K562 (cell line): ENCODE measurements around the gene PTP4A2. TPM values are rescaled to one million over a fixed set of nuclear protein-coding genes. Genes with fewer than 3 reads are reported as not detected.
A peak's percentile ranks its signal among the peaks of the same experiment; 100 is the strongest.

ENCODE experiments used
- ATAC-seq: fragments of 200-7000 bp; cut with Tn5 transposase; 3 replicates; pipeline ENCODE4 v1.9.1; 2020; ENCODE audit warnings: moderate library complexity
- BruUV-seq: library from RNA; stranded (reverse); fragments of 400-500 nt; replicated peaks from 2 replicates; lab custom pipeline; 2021; lab: Mats Ljungman, UMichigan
- CTCF ChIA-PET: fragments of 300-600 bp; formaldehyde crosslinking; extraction: SDS; loops from one replicate; lab custom pipeline; 2021; ENCODE audit warnings: low intra/inter-chr PET ratio; lab: Yijun Ruan, JAX
- POLR2A ChIA-PET: fragments of 300-600, 350-650 bp; sonication (Branson Sonifier 250); formaldehyde crosslinking; extraction: SDS; loops from one replicate; lab custom pipeline; 2021; ENCODE audit warnings: antibody characterized with exemption, inconsistent platforms; lab: Yijun Ruan, JAX
- DNase-seq, 4 experiments: peaks; one replicate each; pipeline versions ENCODE4 v3.0.0 to v3.0.0-alpha.2; 2011 to 2018; ENCODE audit warnings: low spot score in 3 of 4, mixed read lengths in 3 of 4; ENCODE audit errors: extremely low read depth in 1 of 4
- FAIRE-seq: peaks from 2 replicates; lab custom pipeline; 2011; peaks lifted over from hg19 to GRCh38; lab: Jason Lieb, UNC
- H2AFZ ChIP-seq: 2 replicates; pipeline ENCODE4 v1.6.0; 2011; ENCODE audit warnings: low read depth, low read length, control low read depth, inconsistent platforms
- H3K27ac ChIP-seq: fragments of 200-600 bp; 3 replicates; pipeline ENCODE4 v1.8.0; 2011; ENCODE audit warnings: low read depth, mild to moderate bottlenecking, control low read depth, inconsistent platforms, low read length, moderate library complexity, mixed read lengths; ENCODE audit errors: extremely low read depth
- H3K27me3 ChIP-seq, 2 experiments: fragments of 300-600 bp in 1 of 2; 2 replicates in 1 of 2; 3 replicates in 1 of 2; pipeline versions ENCODE4 v1.6.0 to v1.8.0; 2011; ENCODE audit warnings: inconsistent platforms in 2 of 2, low read length in 2 of 2, mild to moderate bottlenecking in 1 of 2, mixed read lengths in 1 of 2, moderate library complexity in 1 of 2; ENCODE audit not compliant: control insufficient read depth in 2 of 2, insufficient read depth in 2 of 2
- H3K36me3 ChIP-seq: fragments of 300-600 bp; 3 replicates; pipeline ENCODE4 v1.8.0; 2011; ENCODE audit warnings: mild to moderate bottlenecking, low read length, inconsistent platforms; ENCODE audit not compliant: control insufficient read depth, insufficient read depth
- H3K4me1 ChIP-seq, 2 experiments: fragments of 200-600 bp in 1 of 2; replicated peaks in 1 of 2; 2 replicates in 1 of 2; 3 replicates in 1 of 2; pipeline versions ENCODE4 v1.5.1 to v1.8.0; 2011; ENCODE audit warnings: inconsistent platforms in 2 of 2, low read length in 2 of 2, mild to moderate bottlenecking in 1 of 2, mixed read lengths in 1 of 2, moderate library complexity in 1 of 2; ENCODE audit not compliant: control insufficient read depth in 2 of 2, insufficient read depth in 2 of 2
- H3K4me2 ChIP-seq: 2 replicates; pipeline ENCODE4 v1.6.1; 2011; ENCODE audit warnings: low read length, control low read depth, inconsistent platforms, mixed read lengths; ENCODE audit not compliant: insufficient read depth
- H3K4me3 ChIP-seq: fragments of 200-600 bp; sonication (generic), shearing (Covaris generic); 2 replicates; pipeline ENCODE4 v1.5.1; 2016; ENCODE audit warnings: control low read depth, inconsistent platforms
- H3K79me2 ChIP-seq: fragments of 200-600 bp; 3 replicates; pipeline ENCODE4 v1.8.0; 2011; ENCODE audit warnings: low read length, inconsistent platforms; ENCODE audit not compliant: control insufficient read depth, insufficient read depth
- H3K9ac ChIP-seq, 2 experiments: 2 replicates each; pipeline versions ENCODE4 v1.6.0 to v1.6.1; 2011; ENCODE audit warnings: low read depth in 2 of 2, low read length in 2 of 2, control low read depth in 1 of 2, inconsistent platforms in 1 of 2, mild to moderate bottlenecking in 1 of 2, mixed read lengths in 1 of 2; ENCODE audit not compliant: insufficient read depth in 1 of 2
- H3K9me1 ChIP-seq: one replicate; pipeline ENCODE4 v1.6.0; 2011; ENCODE audit warnings: inconsistent platforms, mild to moderate bottlenecking, low read length, moderate library complexity; ENCODE audit not compliant: control insufficient read depth, insufficient read depth
- H3K9me3 ChIP-seq: replicated peaks from 2 replicates; pipeline ENCODE4 v1.5.1; 2011; ENCODE audit warnings: low read depth, low read length, inconsistent platforms; ENCODE audit not compliant: control insufficient read depth, insufficient read depth
- H4K20me1 ChIP-seq: replicated peaks from 2 replicates; pipeline ENCODE4 v1.6.1; 2011; ENCODE audit warnings: low read length, inconsistent platforms, mixed read lengths; ENCODE audit not compliant: control insufficient read depth, insufficient read depth
- CCNT2 ChIP-seq: IDR thresholded peaks from 2 replicates; pipeline ENCODE4 v1.6.1; 2011; ENCODE audit warnings: borderline replicate concordance, low read depth, mild to moderate bottlenecking, moderate library complexity, mixed read lengths, low read length; ENCODE audit not compliant: insufficient read length; ENCODE audit errors: extremely low read depth
- ELF1 ChIP-seq: fragments of 200-800 bp; sonication (Bioruptor generic); IDR thresholded peaks from 2 replicates; pipeline ENCODE4 v1.6.1; 2016; ENCODE audit warnings: missing genetic modification characterization, missing compliant biosample characterization
- MXI1 ChIP-seq: IDR thresholded peaks from 2 replicates; pipeline ENCODE4 v1.6.1; 2011; ENCODE audit warnings: low read depth, mild to moderate bottlenecking, improper control_type of control experiment, low read length
- MYNN ChIP-seq, 2 experiments: sonication (generic); formaldehyde crosslinking in 1 of 2; IDR thresholded peaks; 2 replicates each; pipeline versions ENCODE4 v1.5.0 to v1.6.1; 2016 to 2020; ENCODE audit warnings: antibody characterized with exemption in 1 of 2, missing genetic modification reagents in 1 of 2
- POLR3G ChIP-seq: IDR thresholded peaks from 2 replicates; pipeline ENCODE4 v1.6.1; 2011; ENCODE audit not compliant: insufficient read length, insufficient replicate concordance; ENCODE audit errors: extremely low read depth
- PYGO2 ChIP-seq: fragments of 450-650 bp; IDR thresholded peaks from 2 replicates; pipeline ENCODE4 v1.6.1; 2016; ENCODE audit warnings: mild to moderate bottlenecking, missing genetic modification characterization, moderate library complexity, missing compliant biosample characterization
- RBM25 ChIP-seq: fragments of 200-400 bp; formaldehyde crosslinking; IDR thresholded peaks from 2 replicates; pipeline ENCODE4 v1.6.1; 2018; ENCODE audit warnings: low read length, low read depth, moderate library complexity; ENCODE audit not compliant: severe bottlenecking
- TCF7 ChIP-seq: sonication (generic); IDR thresholded peaks from 2 replicates; pipeline ENCODE4 v1.6.1; 2016; ENCODE audit warnings: antibody characterized with exemption, borderline replicate concordance
- TFE3 ChIP-seq: fragments of 450-650 bp; formaldehyde crosslinking; IDR thresholded peaks from 2 replicates; pipeline ENCODE4 v1.4.0; 2020; ENCODE audit warnings: mild to moderate bottlenecking, mixed read lengths
- TOE1 ChIP-seq, 2 experiments: fragments of 450-650 bp in 1 of 2; sonication (generic) in 1 of 2; formaldehyde crosslinking in 1 of 2; IDR thresholded peaks; 2 replicates each; pipeline versions ENCODE4 v1.7.1 to v1.8.0; 2016 to 2022; ENCODE audit warnings: borderline replicate concordance in 2 of 2, mild to moderate bottlenecking in 2 of 2, antibody characterized with exemption in 1 of 2, inconsistent platforms in 1 of 2, low read depth in 1 of 2, missing genetic modification reagents in 1 of 2, moderate library complexity in 1 of 2
- ZNF740 ChIP-seq, 3 experiments: fragments of 200-800 bp in 1 of 3; sonication (Bioruptor generic) in 1 of 3; sonication (generic) in 1 of 3; formaldehyde crosslinking in 1 of 3; IDR thresholded peaks; 2 replicates each; pipeline versions ENCODE4 v1.6.1 to v1.8.0; 2016 to 2022; ENCODE audit warnings: mild to moderate bottlenecking in 2 of 3, missing compliant biosample characterization in 2 of 3, missing genetic modification characterization in 2 of 3, missing genetic modification reagents in 1 of 3
- ZNF780A ChIP-seq: fragments of 250-450 bp; sonication (Bioruptor Pico); IDR thresholded peaks from 2 replicates; pipeline ENCODE4 v1.5.0; 2021; ENCODE audit warnings: mild to moderate bottlenecking
- WGBS: fragments of 100-300 bp; shearing (Covaris generic); methylation state at CpG from one replicate; pipeline ENCODE4 v1.1.6; 2016; ENCODE audit warnings: low coverage, mixed read lengths; ENCODE audit not compliant: insufficient coverage; ENCODE audit errors: missing lambda C conversion rate; 5-methylcytosine and 5-hydroxymethylcytosine counted together
- in situ Hi-C: fragments of 300-500 bp; cut with MboI; formaldehyde crosslinking; loops from 4 replicates; pipeline ENCODE4 v1.15.0; 2018; ENCODE audit warnings: inconsistent platforms, mixed read lengths
- intact Hi-C: fragments of 100-400 bp; cut with micrococcal nuclease; formaldehyde crosslinking; loops from 2 replicates; pipeline ENCODE4 v1.14.2; 2022
- polyA plus RNA-seq, 8 experiments: library from polyadenylated mRNA; depleted of rRNA in 4 of 8; stranded (reverse) in 5 of 8; unstranded in 3 of 8; fragments of >200 nt; fragmentation: Nextera tagmentation in 2 of 8; fragmentation: Illumina TruSeq in 1 of 8; extraction: Ambion mirVana in 2 of 8; extraction: Trizol in 1 of 8; gene quantifications; 2 replicates each; pipeline versions ENCODE4 v1.2.1 to v1.2.3, GENCODE V29; 2011 to 2014; ENCODE audit warnings: inconsistent platforms in 1 of 8, missing spikeins in 1 of 8
- total RNA-seq, 7 experiments: library from RNA; depleted of rRNA in 6 of 7; stranded (reverse); fragments of >200 nt in 6 of 7; fragmentation: Illumina TruSeq in 2 of 7; extraction: Trizol in 2 of 7; gene quantifications; 2 replicates each; pipeline versions ENCODE4 v1.2.1 to v1.2.3, GENCODE V29; 2011 to 2021; ENCODE audit warnings: low replicate concordance in 1 of 7
- TF ChIP-seq, protein P1 (sequence below): sonication (generic); formaldehyde crosslinking; IDR thresholded peaks from 2 replicates; pipeline ENCODE4 v1.4.0; 2020; ENCODE audit warnings: mild to moderate bottlenecking, missing genetic modification reagents

PTP4A2 gene
- total and polyA plus RNA-seq, 9 of the 15 experiments (the other 6 are each of a cell fraction or from before 2014, with no cell fraction given): 197 to 870 (median 480) TPM

DNA sequence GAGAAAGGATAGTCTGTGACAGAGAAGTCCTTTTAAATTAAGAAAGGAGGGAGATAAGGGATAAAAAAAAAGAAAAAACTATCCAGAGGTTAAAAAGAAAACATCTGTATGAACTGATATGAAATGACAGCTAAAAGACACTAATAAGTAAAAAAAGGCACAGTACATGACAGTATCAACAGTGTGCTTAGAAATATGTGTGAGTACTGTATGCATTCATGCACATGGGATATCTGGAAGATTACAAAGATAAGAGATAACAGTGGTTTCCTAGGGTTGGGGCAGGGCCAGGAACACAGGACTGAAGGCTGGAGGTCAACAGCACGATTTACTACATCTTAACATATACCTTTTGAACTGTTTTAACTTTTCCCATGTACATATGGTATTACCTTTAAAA, 13.3 kb downstream of the PTP4A2 start:
- H3K36me3 ChIP-seq: peaks cover 59% of the 10 kb centered on the region
- peak overlapping the region in 1 of 2 experiments; percentile 20; a peak in 1 of 4 replicates for H3K9ac ChIP-seq
- no peak overlapping the region for H3K4me3 ChIP-seq
- DNase-seq (peak in 2 of 4 experiments; percentile 35), ATAC-seq (peak; percentile 12), FAIRE-seq (no peak)
- H4K20me1 ChIP-seq: peaks cover 37% of the 10 kb centered on the region
- ChIA-PET POLR2A (interaction anchor here (0.8 to 4.7 kb wide), 3 partner anchors 9 to 19 kb away, joined by 3 to 50 read pairs (median 3); no protein-coding TSS in a partner anchor), CTCF (no interaction called here)
- H3K79me2 ChIP-seq: peaks cover 99% of the 10 kb centered on the region
- in situ Hi-C loops (no loop called here), intact Hi-C loops (loop anchor here (5.0 kb wide), 1 partner anchor 37 kb away; no protein-coding TSS in a partner anchor)
- H3K4me1 ChIP-seq: peaks cover 43 to 59% of the 10 kb centered on the region in 2 experiments
- peak overlapping the region; percentile 22 for H3K4me2 ChIP-seq
- H3K27me3 ChIP-seq: no peaks in the 10 kb centered on the region
- H3K9me3 ChIP-seq: no peaks in the 10 kb centered on the region
- 0% methylated on average over 1 of the region's 1 CpG for WGBS
- H3K9me1 ChIP-seq: no peaks in the 10 kb centered on the region
- no peak overlapping the region for H2AFZ ChIP-seq
- H3K27ac ChIP-seq: peak overlapping the region; percentile 28; the same call in 1 of the 3 replicates
- BruUV-seq: no TSS peak
- no peak for TF ChIP-seq PYGO2
- no peak for TF ChIP-seq TFE3 (CRISPR knock-in tag)
- TF ChIP-seq MXI1: no peak
- TF ChIP-seq MYNN (IDR thresholded peaks at IDR 0.05): no peak
- no peak for TF ChIP-seq MYNN (CRISPR knock-in tag; IDR thresholded peaks at IDR 0.05)
- TF ChIP-seq TCF7: no peak
- TF ChIP-seq, protein P1, sequence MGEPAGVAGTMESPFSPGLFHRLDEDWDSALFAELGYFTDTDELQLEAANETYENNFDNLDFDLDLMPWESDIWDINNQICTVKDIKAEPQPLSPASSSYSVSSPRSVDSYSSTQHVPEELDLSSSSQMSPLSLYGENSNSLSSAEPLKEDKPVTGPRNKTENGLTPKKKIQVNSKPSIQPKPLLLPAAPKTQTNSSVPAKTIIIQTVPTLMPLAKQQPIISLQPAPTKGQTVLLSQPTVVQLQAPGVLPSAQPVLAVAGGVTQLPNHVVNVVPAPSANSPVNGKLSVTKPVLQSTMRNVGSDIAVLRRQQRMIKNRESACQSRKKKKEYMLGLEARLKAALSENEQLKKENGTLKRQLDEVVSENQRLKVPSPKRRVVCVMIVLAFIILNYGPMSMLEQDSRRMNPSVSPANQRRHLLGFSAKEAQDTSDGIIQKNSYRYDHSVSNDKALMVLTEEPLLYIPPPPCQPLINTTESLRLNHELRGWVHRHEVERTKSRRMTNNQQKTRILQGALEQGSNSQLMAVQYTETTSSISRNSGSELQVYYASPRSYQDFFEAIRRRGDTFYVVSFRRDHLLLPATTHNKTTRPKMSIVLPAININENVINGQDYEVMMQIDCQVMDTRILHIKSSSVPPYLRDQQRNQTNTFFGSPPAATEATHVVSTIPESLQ (CRISPR knock-in tag): no peak
- TF ChIP-seq CCNT2: no peak
- TF ChIP-seq ELF1 (tag): no peak
- no peak for TF ChIP-seq RBM25
- peak; percentile 42; the same call in 1 of the 2 replicates for TF ChIP-seq TOE1 (IDR thresholded peaks at IDR 0.05; ENCODE audit: borderline replicate concordance)
- TF ChIP-seq TOE1 (CRISPR knock-in tag; IDR thresholded peaks at IDR 0.05; ENCODE audit: borderline replicate concordance, low read depth): no peak
- TF ChIP-seq ZNF740 (CRISPR knock-in tag; IDR thresholded peaks at IDR 0.05): no peak
- TF ChIP-seq ZNF740 (tag; IDR thresholded peaks at IDR 0.05): no peak
- TF ChIP-seq ZNF780A (CRISPR knock-in tag): no peak
- TF ChIP-seq POLR3G: no peak
